AG09309 (cell line): ENCODE results near the gene ATF7IP2.

ENCODE experiments used
- DNase-seq: peaks from one replicate; pipeline ENCODE4 v3.0.0-alpha.2; 2010; ENCODE audit warnings: low read depth
- H3K4me3 ChIP-seq: 2 replicates; pipeline ENCODE4 v1.5.1; 2011; ENCODE audit warnings: mild to moderate bottlenecking, low read depth, low read length, moderate library complexity; ENCODE audit not compliant: control insufficient read depth
- TF ChIP-seq, protein P1 (sequence below): IDR thresholded peaks from 2 replicates; pipeline ENCODE4 v1.5.1; 2011; ENCODE audit warnings: mild to moderate bottlenecking, low read depth, low read length, inconsistent platforms; ENCODE audit not compliant: insufficient read depth, control insufficient read depth; ENCODE audit errors: missing control alignments

Gene ATF7IP2

DNA sequence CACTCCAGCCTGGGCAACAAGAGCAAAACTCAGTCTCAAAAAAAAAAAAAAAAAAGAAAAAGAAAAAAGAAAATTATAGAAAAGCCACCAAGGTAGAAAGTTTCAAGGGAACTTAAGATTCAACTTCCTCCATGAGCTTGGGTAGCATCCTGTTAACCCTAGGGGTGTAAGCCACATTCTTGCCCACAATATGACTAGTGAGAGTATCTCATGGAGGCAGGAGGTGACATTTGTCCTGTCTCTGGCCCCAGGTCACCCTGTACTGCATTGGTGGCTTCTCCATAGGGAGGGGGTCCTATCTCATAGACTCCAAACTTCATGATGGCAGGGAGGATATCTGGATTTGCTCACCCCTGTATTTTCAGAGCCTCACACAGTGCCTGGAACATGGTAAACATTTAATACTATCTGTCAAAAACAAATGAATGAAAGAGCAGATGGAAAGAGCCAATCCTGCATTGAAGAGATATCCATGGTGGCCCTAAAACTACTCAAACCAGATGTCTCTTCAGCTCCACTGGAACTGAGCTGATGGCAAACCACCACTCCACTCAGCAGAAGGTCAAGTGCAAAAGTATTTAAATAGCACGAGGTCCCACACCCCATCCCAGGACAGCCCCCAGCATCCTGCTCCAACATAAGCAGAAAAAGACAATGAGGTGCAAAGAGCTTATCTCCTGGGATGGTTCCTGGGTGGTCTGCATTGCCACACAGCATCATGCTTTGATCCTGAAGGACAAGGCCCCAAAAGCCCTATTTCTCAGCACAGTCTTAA is 144.2 kb downstream of the ATF7IP2 start:
- no peak overlapping the region for H3K4me3 ChIP-seq
- TF ChIP-seq, protein P1, sequence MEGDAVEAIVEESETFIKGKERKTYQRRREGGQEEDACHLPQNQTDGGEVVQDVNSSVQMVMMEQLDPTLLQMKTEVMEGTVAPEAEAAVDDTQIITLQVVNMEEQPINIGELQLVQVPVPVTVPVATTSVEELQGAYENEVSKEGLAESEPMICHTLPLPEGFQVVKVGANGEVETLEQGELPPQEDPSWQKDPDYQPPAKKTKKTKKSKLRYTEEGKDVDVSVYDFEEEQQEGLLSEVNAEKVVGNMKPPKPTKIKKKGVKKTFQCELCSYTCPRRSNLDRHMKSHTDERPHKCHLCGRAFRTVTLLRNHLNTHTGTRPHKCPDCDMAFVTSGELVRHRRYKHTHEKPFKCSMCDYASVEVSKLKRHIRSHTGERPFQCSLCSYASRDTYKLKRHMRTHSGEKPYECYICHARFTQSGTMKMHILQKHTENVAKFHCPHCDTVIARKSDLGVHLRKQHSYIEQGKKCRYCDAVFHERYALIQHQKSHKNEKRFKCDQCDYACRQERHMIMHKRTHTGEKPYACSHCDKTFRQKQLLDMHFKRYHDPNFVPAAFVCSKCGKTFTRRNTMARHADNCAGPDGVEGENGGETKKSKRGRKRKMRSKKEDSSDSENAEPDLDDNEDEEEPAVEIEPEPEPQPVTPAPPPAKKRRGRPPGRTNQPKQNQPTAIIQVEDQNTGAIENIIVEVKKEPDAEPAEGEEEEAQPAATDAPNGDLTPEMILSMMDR = no peak
- DNase-seq = no peak

DNA sequence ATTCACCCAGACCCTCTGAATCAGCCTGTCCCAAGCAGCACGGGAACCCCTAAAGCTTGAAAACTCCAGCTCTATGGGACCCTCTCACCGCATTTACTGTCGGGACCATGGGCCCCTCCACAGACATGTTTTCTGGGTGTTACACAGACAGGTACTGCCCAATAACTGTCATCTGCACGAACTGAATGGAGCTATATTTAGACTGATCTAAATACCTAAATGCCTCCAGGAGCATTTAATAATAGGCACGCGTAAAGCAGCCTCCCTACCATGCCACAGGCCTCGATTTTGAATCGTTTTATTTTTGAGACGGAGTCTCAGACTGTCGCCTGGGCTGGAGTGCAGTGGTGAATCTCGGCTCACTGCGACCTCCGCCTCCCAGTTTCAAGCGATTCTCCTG is 144.8 kb downstream of the ATF7IP2 start:
- no peak for DNase-seq
- TF ChIP-seq, protein P1 = no peak
- H3K4me3 ChIP-seq = no peak overlapping the region

DNA sequence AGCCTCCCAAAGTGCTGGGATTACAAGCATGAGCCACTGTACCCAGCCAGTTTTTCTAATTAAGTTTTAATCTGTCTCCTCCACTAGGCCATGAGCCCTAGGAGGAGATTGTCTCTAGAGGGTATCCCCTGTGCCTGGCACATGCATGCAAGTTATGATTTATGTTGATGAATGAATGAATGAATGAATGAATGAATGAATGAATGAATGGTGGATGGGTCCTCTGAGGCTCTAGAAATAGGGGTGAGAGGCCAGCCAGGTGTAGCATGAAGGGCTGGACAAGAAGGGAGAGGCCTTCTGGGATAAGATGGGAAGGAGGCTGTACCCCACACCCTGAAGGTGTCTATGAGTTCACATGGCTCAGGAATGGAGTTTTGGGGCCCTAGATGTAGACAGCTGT is 145.7 kb downstream of the ATF7IP2 start:
- H3K4me3 ChIP-seq = no peak overlapping the region
- TF ChIP-seq, protein P1 = no peak
- no peak for DNase-seq
